H7 (cell line): ENCODE results near the gene COA8. TPM values are rescaled to one million over a fixed set of nuclear protein-coding genes. Genes with fewer than 3 reads are reported as not detected.

Experiments used
- DNase-seq: peaks from one replicate; pipeline ENCODE4 v3.0.0; 2012
- H3K27me3 ChIP-seq: 2 replicates; pipeline ENCODE4 v1.6.0; 2011; ENCODE audit warnings: mild to moderate bottlenecking, low read length; ENCODE audit not compliant: control insufficient read depth, insufficient read depth
- H3K36me3 ChIP-seq: replicated peaks from 2 replicates; pipeline ENCODE4 v1.5.1; 2011; ENCODE audit warnings: low read length; ENCODE audit not compliant: control insufficient read depth, insufficient read depth
- H3K4me3 ChIP-seq: 2 replicates; pipeline ENCODE4 v1.5.1; 2011; ENCODE audit warnings: low read depth, mild to moderate bottlenecking, control low read depth, low read length, moderate library complexity; ENCODE audit not compliant: insufficient read depth
- total RNA-seq: library from RNA; depleted of rRNA; stranded (reverse); fragments of >200 nt; shearing (Covaris generic); gene quantifications from 2 replicates; pipeline ENCODE4 v1.2.3, GENCODE V29; 2014

The COA8 gene
- total RNA-seq, 1 experiment from 2014 or later: 15.8 TPM

- DNase-seq: no peak
- Histone ChIP-seq H3K27me3 (no peaks in the 10 kb centered on the region), H3K4me3 (no peak overlapping the region), H3K36me3 (no peaks in the 10 kb centered on the region)
Measured at GRCh38 chr14:103623308-103623707, 60.5 kb downstream of the COA8 start.

GRCh38 chr14:103623883-103624482 lies 61.2 kb downstream of the COA8 start:
- Histone ChIP-seq H3K4me3 (no peak overlapping the region), H3K36me3 (no peaks in the 10 kb centered on the region), H3K27me3 (no peaks in the 10 kb centered on the region)
- no peak for DNase-seq

DNA sequence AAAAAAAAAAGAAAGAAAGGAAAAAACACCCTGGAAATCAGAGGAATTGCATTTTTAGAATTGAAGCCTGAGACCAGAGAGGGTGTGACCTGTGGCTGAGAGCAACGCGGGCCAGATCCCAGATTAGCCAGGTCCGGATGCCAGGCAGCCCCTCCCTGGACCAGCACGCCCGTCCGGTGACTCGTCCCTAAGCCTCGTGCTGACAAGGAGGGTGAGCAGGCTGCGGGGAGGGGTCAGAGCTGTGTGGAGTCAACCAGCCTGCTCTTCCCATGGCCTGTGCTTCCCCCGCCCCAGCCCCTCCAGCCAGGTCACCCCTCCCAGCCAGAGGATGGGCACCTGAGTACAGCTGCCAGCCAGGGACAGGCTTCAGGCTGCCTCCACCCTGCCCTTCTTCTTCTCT lies 62.1 kb downstream of the COA8 start:
- Histone ChIP-seq H3K27me3 (no peaks in the 10 kb centered on the region), H3K4me3 (no peak overlapping the region), H3K36me3 (no peaks in the 10 kb centered on the region)
- peak; percentile 57 for DNase-seq

GRCh38 chr14:103625356-103626095 lies 62.8 kb downstream of the COA8 start:
- Histone ChIP-seq H3K27me3 (no peaks in the 10 kb centered on the region), H3K36me3 (no peaks in the 10 kb centered on the region), H3K4me3 (no peak overlapping the region)
- DNase-seq: peak; percentile 16

DNA sequence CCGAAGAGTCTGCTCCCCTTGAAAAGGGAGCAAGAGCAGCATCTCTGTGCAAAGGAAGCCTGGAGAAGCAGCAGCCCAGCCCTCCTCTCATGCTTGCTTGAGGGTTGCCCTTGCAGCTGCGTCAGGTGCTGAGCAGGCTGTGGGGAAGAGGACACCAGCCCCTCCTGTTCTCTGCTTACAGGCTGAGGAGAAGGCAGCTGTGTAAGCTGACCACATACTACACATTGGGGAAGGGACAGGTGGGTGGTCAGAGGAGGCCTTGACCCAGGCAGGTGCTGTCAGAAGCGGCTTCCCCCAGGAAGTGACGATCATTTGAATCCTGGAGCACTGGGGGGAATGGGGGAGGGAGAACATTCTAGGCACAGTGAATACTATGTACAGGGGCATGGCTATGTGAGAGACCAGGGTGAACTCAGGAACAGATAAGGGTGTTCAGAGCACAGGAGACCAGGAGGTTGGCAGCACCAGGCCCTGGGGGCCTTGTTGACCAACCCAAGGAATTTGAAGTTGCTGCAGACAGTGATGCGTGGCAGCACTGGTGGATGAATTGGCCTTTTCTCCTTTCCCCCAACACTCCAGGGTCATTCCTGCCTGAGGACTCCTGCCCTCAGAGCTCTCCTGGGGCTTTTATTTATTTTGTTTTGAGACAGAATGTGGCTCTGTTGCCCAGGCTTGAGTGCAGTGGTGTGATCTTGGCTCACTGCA lies 63.5 kb downstream of the COA8 start:
- no peaks in the 10 kb centered on the region for H3K36me3 ChIP-seq
- H3K27me3 ChIP-seq: no peaks in the 10 kb centered on the region
- no peak overlapping the region for H3K4me3 ChIP-seq
- no peak for DNase-seq

GRCh38 chr14:103627073-103628025 lies 64.6 kb downstream of the COA8 start:
- no peak for DNase-seq
- H3K36me3 ChIP-seq: no peaks in the 10 kb centered on the region; the same call in 1 of the 2 replicates
- H3K4me3 ChIP-seq: no peak overlapping the region
- no peaks in the 10 kb centered on the region for H3K27me3 ChIP-seq

- H3K27me3 ChIP-seq: no peaks in the 10 kb centered on the region
- peak; percentile 89 for DNase-seq
- no peaks in the 10 kb centered on the region; the same call in 1 of the 2 replicates for H3K36me3 ChIP-seq
- H3K4me3 ChIP-seq: peak overlapping the region; percentile 94
Measured at GRCh38 chr14:103628221-103628683, 65.5 kb downstream of the COA8 start.

DNA sequence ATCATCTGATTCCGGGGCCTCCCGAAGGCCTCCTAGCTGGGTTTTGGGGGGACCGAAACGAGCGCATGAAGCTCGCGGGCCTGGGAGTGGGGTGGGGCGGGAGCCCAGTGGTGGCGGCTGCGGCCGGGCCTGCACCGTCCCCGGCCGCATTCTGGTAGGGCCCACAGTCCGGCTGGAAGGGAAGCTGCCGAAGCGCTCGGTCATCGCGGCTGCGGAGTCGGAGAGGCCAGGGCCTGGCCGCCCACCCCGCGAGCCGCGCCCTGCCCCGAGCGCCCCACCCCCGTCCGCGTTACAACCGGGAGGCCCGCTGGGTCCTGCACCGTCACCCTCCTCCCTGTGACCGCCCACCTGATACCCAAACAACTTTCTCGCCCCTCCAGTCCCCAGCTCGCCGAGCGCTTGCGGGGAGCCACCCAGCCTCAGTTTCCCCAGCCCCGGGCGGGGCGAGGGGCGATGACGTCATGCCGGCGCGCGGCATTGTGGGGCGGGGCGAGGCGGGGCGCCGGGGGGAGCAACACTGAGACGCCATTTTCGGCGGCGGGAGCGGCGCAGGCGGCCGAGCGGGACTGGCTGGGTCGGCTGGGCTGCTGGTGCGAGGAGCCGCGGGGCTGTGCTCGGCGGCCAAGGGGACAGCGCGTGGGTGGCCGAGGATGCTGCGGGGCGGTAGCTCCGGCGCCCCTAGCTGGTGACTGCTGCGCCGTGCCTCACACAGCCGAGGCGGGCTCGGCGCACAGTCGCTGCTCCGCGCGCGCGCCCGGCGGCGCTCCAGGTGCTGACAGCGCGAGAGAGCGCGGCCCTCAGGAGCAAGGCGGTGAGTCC lies 66.1 kb downstream of the COA8 start, which contains the start of gene KLC1:
KLC1 (plus strand) TSS at position 528 of the 819 bp plus-strand sequence. CDS start 25,354 bp downstream, outside the sequence.
- H3K4me3 ChIP-seq: peak within 1 kb of the TSS; percentile 94
- no peaks in the 10 kb centered on the region; the same call in 1 of the 2 replicates for H3K36me3 ChIP-seq
- peak; percentile 96 for DNase-seq
- H3K27me3 ChIP-seq: no peaks in the 10 kb centered on the region

GRCh38 chr14:103629503-103630121 lies 66.9 kb downstream of the COA8 start:
- peak; percentile 92 for DNase-seq
- peaks cover 2% of the 10 kb centered on the region; the same call in 1 of the 2 replicates for H3K36me3 ChIP-seq
- no peaks in the 10 kb centered on the region for H3K27me3 ChIP-seq
- peak overlapping the region; percentile 94 for H3K4me3 ChIP-seq

GRCh38 chr14:103630364-103631108 lies 67.8 kb downstream of the COA8 start:
- H3K27me3 ChIP-seq: no peaks in the 10 kb centered on the region
- H3K4me3 ChIP-seq: peak overlapping the region; percentile 94
- H3K36me3 ChIP-seq: peaks cover 2% of the 10 kb centered on the region; the same call in 1 of the 2 replicates
- peak; percentile 44 for DNase-seq

GRCh38 chr14:103633391-103633790 lies 70.6 kb downstream of the COA8 start:
- no peak for DNase-seq

DNA sequence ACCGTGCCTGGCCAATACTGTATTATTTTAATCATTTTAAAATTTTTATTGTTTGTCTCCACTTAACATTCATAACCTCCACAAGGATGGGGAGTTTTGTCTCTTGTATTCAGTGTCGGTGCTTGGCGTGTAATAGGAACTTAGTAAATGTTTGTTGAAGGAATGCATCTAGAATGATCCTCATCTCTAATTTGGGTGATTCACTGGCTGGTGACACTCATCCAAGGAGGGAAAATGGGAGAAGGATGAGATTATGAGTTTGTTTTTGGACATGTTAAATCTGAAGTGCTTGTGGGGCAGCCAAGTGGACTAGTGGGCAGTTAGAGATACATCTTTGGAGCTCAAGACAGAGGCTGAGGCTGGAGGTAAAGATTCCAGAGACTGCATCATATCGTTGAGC lies 71.4 kb downstream of the COA8 start:
- H3K4me3 ChIP-seq: no peak overlapping the region

More at GRCh38 chr14:103633391-103633790, 70.6 kb downstream of the COA8 start:
- H3K4me3 ChIP-seq: no peak overlapping the region
- peaks cover 2% of the 10 kb centered on the region; the same call in 1 of the 2 replicates for H3K36me3 ChIP-seq
- H3K27me3 ChIP-seq: no peaks in the 10 kb centered on the region

More for the DNA sequence above, 71.4 kb downstream of the COA8 start:
- no peak for DNase-seq
- Histone ChIP-seq H3K36me3 (peaks cover 2% of the 10 kb centered on the region; the same call in 1 of the 2 replicates), H3K27me3 (no peaks in the 10 kb centered on the region)
